GM19372 (cell line): ENCODE data around the gene BRICD5.

Experiments used
- ATAC-seq: cut with Tn5 transposase; IDR thresholded peaks from one replicate; pipeline ENCODE4 v1.9.1; 2021; ENCODE audit warnings: mild to moderate bottlenecking, low read depth, moderate library complexity; ENCODE audit not compliant: unreplicated experiment

The BRICD5 gene

GRCh38 chr16:2238150-2238837, 27.6 kb upstream of the BRICD5 start:
- ATAC-seq = no peak

GRCh38 chr16:2237493-2238149, 27.0 kb upstream of the BRICD5 start:
- ATAC-seq = no peak

- ATAC-seq = no peak
Observed at GRCh38 chr16:2237102-2237482, 26.4 kb upstream of the BRICD5 start.

- no peak for ATAC-seq
Observed at GRCh38 chr16:2236337-2237101, 25.9 kb upstream of the BRICD5 start, which contains the start of gene DNASE1L2. Gene DNASE1L2 (plus strand): TSS chr16:2236444. CDS start chr16:2236817, 373 bp downstream.

GRCh38 chr16:2235695-2236336, 25.2 kb upstream of the BRICD5 start:
- ATAC-seq = no peak

GRCh38 chr16:2235234-2235651, 24.6 kb upstream of the BRICD5 start:
- ATAC-seq = no peak

- ATAC-seq = no peak
Observed at GRCh38 chr16:2234813-2235170, 24.1 kb upstream of the BRICD5 start.

- ATAC-seq = no peak
Observed at GRCh38 chr16:2233872-2234812, 23.5 kb upstream of the BRICD5 start.

- ATAC-seq = no peak
Observed at GRCh38 chr16:2233046-2233775, 22.5 kb upstream of the BRICD5 start.

GRCh38 chr16:2232094-2232990, 21.7 kb upstream of the BRICD5 start:
- no peak for ATAC-seq

- no peak for ATAC-seq
Observed at GRCh38 chr16:2231016-2231931, 20.6 kb upstream of the BRICD5 start.

GRCh38 chr16:2230376-2230775, 19.7 kb upstream of the BRICD5 start:
- no peak for ATAC-seq

- ATAC-seq = no peak
Observed at GRCh38 chr16:2229632-2230250, 19.1 kb upstream of the BRICD5 start.

- ATAC-seq = no peak
Observed at GRCh38 chr16:2229091-2229490, 18.4 kb upstream of the BRICD5 start.

- ATAC-seq = no peak
Observed at GRCh38 chr16:2228161-2228824, 17.6 kb upstream of the BRICD5 start.

GRCh38 chr16:2226918-2227317, 16.3 kb upstream of the BRICD5 start:
- no peak for ATAC-seq
